Retinal pigment epithelial cell (primary cell): ENCODE measurements around the gene GAS7.
A peak's percentile ranks its signal among the peaks of the same experiment; 100 is the strongest.

Source experiments
- DNase-seq: peaks from one replicate; pipeline ENCODE4 v3.0.0-alpha.2; 2010; ENCODE audit warnings: low read depth
- H3K4me3 ChIP-seq: 2 replicates; pipeline ENCODE4 v1.5.1; 2011; ENCODE audit warnings: mild to moderate bottlenecking, low read length, control low read depth, moderate library complexity
- TF ChIP-seq, protein P1 (sequence below): conservative IDR thresholded peaks from 2 replicates; pipeline ENCODE4 v1.5.1; 2011; ENCODE audit warnings: low read depth, low read length, control low read depth, inconsistent platforms

Gene GAS7

GRCh38 chr17:9880582-9880999 lies 317.8 kb downstream of the GAS7 start:
- peak; percentile 85 for DNase-seq
- TF ChIP-seq, protein P1, sequence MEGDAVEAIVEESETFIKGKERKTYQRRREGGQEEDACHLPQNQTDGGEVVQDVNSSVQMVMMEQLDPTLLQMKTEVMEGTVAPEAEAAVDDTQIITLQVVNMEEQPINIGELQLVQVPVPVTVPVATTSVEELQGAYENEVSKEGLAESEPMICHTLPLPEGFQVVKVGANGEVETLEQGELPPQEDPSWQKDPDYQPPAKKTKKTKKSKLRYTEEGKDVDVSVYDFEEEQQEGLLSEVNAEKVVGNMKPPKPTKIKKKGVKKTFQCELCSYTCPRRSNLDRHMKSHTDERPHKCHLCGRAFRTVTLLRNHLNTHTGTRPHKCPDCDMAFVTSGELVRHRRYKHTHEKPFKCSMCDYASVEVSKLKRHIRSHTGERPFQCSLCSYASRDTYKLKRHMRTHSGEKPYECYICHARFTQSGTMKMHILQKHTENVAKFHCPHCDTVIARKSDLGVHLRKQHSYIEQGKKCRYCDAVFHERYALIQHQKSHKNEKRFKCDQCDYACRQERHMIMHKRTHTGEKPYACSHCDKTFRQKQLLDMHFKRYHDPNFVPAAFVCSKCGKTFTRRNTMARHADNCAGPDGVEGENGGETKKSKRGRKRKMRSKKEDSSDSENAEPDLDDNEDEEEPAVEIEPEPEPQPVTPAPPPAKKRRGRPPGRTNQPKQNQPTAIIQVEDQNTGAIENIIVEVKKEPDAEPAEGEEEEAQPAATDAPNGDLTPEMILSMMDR = no peak
- H3K4me3 ChIP-seq = no peak overlapping the region

DNA sequence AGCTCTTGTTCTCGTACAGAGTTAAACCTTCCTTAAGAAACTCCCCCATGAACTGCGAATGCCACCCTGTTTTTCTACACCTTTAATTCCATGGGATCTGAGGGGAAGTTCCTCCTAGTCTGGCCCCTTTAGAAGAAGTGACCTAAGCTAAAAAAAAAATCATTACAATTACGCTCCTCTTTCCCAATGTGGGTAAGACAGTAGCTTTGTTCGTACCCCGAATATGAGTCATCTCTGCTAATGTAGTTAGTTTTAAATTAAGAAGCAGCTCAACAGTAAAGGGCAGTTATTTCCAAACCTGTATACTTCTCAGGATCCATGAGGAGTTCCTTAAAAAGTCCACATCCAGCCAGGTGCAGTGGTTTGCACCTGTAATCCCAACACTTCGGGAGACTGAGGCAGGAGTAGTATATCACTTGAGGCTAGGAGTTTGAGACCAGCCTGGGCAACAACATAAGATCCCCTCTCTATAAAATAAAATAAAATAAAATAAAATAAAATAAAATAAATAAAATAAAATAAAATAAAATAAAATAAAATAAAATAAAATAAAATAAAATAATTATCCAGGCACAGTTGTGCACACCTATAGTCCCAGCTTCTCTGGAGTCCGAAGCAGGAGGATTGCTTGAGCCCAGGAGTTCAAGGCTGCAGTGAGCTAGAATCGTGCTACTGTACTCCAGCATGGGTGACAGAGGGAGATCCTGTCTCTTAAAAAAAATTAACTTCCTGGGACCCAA lies 319.4 kb downstream of the GAS7 start:
- H3K4me3 ChIP-seq = no peak overlapping the region
- DNase-seq = no peak
- TF ChIP-seq, protein P1 = no peak

DNA sequence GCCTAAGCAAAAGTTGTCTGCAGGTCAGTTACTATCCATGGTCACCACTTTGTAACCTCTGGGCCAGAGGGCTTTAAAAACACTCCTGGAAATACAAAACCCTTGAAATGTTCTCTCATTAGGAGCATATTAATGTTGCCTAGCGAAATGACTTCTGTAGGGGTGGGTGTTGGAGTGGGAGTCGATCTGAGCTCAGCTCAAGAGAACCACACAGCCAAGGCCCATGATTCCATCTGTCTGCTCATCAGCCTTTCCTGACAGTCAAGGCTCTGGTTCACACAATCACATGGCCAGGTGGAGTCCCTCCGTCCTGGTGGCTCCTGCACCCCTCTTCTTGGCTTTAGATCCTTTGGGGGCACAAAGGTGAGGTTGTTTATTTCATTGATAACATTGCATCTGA lies 320.1 kb downstream of the GAS7 start:
- TF ChIP-seq, protein P1 = no peak
- DNase-seq = no peak
- H3K4me3 ChIP-seq = no peak overlapping the region

DNA sequence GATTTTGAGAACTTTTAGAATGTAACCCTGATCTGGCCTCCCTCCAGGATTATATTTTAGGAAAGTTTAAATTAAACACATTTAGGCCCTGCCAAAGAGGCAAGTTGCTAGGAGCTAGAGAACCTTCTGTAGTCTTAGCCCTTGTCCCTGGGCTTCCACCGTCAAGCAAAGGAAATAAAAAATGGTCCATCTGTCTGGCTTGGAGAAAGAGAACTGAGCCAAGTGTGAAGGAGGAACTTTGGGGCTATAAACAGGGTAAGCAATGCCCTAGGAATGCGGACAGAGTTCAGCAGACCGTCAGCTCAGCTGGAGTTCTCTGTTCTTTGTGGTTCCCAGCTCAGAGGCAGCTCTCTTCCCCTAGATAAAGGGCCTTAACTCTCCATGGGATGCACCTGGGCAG lies 323.0 kb downstream of the GAS7 start:
- DNase-seq = no peak
- H3K4me3 ChIP-seq = no peak overlapping the region
- TF ChIP-seq, protein P1 = no peak

GRCh38 chr17:9874722-9875121 lies 323.7 kb downstream of the GAS7 start:
- no peak for DNase-seq
- TF ChIP-seq, protein P1 = no peak
- no peak overlapping the region for H3K4me3 ChIP-seq

DNA sequence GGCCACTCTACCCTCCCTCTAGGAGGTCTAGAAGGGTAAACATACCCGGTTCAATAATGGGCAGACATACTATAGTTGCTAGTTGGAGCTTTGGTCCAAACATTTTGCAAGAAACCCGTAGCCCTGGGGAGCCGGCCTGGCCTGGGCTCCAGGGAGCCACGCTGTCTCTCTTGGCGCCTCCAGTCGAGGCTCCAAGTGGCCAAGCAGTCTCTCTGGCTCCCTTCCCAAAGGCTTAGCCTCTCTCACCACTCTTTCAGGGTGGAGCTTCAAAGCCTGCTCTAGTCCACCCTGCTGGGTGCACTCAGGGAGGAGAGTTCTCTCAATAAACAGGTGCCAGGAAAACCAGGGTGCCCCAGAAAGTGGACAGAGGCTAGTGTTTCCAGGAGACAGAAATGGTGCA lies 325.6 kb downstream of the GAS7 start:
- no peak for DNase-seq
- TF ChIP-seq, protein P1 = no peak
- H3K4me3 ChIP-seq = no peak overlapping the region

DNA sequence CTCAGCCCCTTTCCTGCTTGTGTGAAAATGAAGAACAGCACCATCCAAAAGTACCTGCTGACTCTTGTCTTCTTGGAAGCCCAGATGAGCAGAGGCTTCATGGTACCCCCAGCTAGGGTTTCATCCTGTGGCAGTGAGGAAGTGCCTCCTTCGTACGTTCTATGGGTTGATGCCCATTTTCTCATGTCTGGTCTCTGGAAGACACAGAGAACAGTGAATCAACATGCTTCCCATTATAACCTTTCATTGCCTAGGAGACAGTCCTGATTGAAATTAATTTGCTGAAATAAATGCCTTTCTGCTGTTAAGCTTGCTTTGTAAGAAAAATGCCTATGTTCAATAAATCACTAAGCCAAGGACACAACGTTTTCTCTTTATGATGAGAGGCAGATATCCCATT lies 329.9 kb downstream of the GAS7 start:
- TF ChIP-seq, protein P1 = no peak
- DNase-seq = no peak
- H3K4me3 ChIP-seq = no peak overlapping the region
